IgD-negative memory B cell (primary cell): ENCODE data around the gene C4A. TPM values are rescaled to one million over a fixed set of nuclear protein-coding genes. Genes with fewer than 3 reads are reported as not detected.

Source experiments
- H3K27ac Mint-ChIP-seq, 3 donors: one replicate each; pipeline ENCODE4 v1.8.0; 2020 to 2022; ENCODE audit warnings: mild to moderate bottlenecking in 3 of 3, mixed read lengths in 3 of 3, moderate library complexity in 1 of 3
- H3K27me3 Mint-ChIP-seq: one replicate; pipeline ENCODE4 v1.8.0; 2021; ENCODE audit warnings: mixed read lengths
- H3K36me3 Mint-ChIP-seq: one replicate; pipeline ENCODE4 v1.8.0; 2020; ENCODE audit warnings: mild to moderate bottlenecking, mixed read lengths
- H3K4me1 Mint-ChIP-seq, 3 donors: one replicate each; pipeline ENCODE4 v1.8.0; 2020 to 2022; ENCODE audit warnings: mixed read lengths in 3 of 3, mild to moderate bottlenecking in 1 of 3
- H3K4me3 Mint-ChIP-seq, 4 donors: one replicate each; pipeline ENCODE4 v1.8.0; 2020 to 2022; ENCODE audit warnings: mild to moderate bottlenecking in 4 of 4, mixed read lengths in 4 of 4, moderate library complexity in 3 of 4
- H3K9me3 Mint-ChIP-seq, 3 donors: one replicate each; pipeline ENCODE4 v1.8.0; 2020 to 2021; ENCODE audit warnings: mixed read lengths in 3 of 3, mild to moderate bottlenecking in 1 of 3
- polyA plus RNA-seq: library from polyadenylated mRNA; unstranded; fragments of 300-500 nt; fragmentation: Illumina TruSeq; gene quantifications from one replicate; pipeline ENCODE4 v1.2.3, GENCODE V29; 2021

The C4A gene
- polyA plus RNA-seq, 1 donor from 2014 or later: 0.23 TPM

GRCh38 chr6:31952140-31952805, 29.6 kb upstream of the C4A start:
- no peaks in the 10 kb centered on the region for H3K9me3 Mint-ChIP-seq
- H3K36me3 Mint-ChIP-seq: peaks cover 4% of the 10 kb centered on the region
- H3K4me1 Mint-ChIP-seq: peaks cover 0 to 2% (median 0%) of the 10 kb centered on the region in 3 donors
- no peaks in the 10 kb centered on the region for H3K27me3 Mint-ChIP-seq
- H3K4me3 Mint-ChIP-seq: no peak overlapping the region
- peak overlapping the region in 1 of 3 donors; percentile 29 for H3K27ac Mint-ChIP-seq

GRCh38 chr6:31952890-31953289, 29.0 kb upstream of the C4A start:
- Mint-ChIP-seq H3K4me1 (peaks cover 4 to 7% (median 4%) of the 10 kb centered on the region in 3 donors), H3K9me3 (no peaks in the 10 kb centered on the region), H3K4me3 (no peak overlapping the region), H3K27ac (peak overlapping the region in 1 of 3 donors; percentile 29), H3K27me3 (no peaks in the 10 kb centered on the region), H3K36me3 (peaks cover 4% of the 10 kb centered on the region)

- Mint-ChIP-seq H3K4me3 (peak overlapping the region in 1 of 4 donors; percentile 9), H3K4me1 (peaks cover 12 to 18% (median 15%) of the 10 kb centered on the region in 3 donors), H3K36me3 (peaks cover 4% of the 10 kb centered on the region), H3K9me3 (no peaks in the 10 kb centered on the region), H3K27me3 (no peaks in the 10 kb centered on the region), H3K27ac (peak overlapping the region in 1 of 3 donors; percentile 25)
These were observed 27.3 kb upstream of the C4A start for GRCh38 chr6:31954511-31954910.

GRCh38 chr6:31956796-31957195, 25.1 kb upstream of the C4A start:
- no peaks in the 10 kb centered on the region for H3K9me3 Mint-ChIP-seq
- peak overlapping the region in 1 of 3 donors; percentile 97 for H3K27ac Mint-ChIP-seq
- peaks cover 6% of the 10 kb centered on the region for H3K36me3 Mint-ChIP-seq
- no peaks in the 10 kb centered on the region for H3K27me3 Mint-ChIP-seq
- peak overlapping the region in 1 of 4 donors; percentile 95 for H3K4me3 Mint-ChIP-seq
- H3K4me1 Mint-ChIP-seq: peaks cover 12 to 19% (median 18%) of the 10 kb centered on the region in 3 donors

GRCh38 chr6:31958412-31958740, 23.5 kb upstream of the C4A start:
- Mint-ChIP-seq H3K27me3 (no peaks in the 10 kb centered on the region), H3K4me1 (peaks cover 13 to 22% (median 18%) of the 10 kb centered on the region in 3 donors), H3K36me3 (peaks cover 6% of the 10 kb centered on the region), H3K4me3 (peak overlapping the region; percentile 92 to 98 (median 95)), H3K27ac (peak overlapping the region; percentile 95 to 97 (median 97)), H3K9me3 (no peaks in the 10 kb centered on the region)

- no peaks in the 10 kb centered on the region for H3K9me3 Mint-ChIP-seq
- peaks cover 6% of the 10 kb centered on the region for H3K36me3 Mint-ChIP-seq
- peak within 1 kb of the TSS; percentile 95 to 97 (median 97) for H3K27ac Mint-ChIP-seq
- no peaks in the 10 kb centered on the region for H3K27me3 Mint-ChIP-seq
- peak within 1 kb of the TSS; percentile 92 to 98 (median 95) for H3K4me3 Mint-ChIP-seq
- peaks cover 13 to 22% (median 18%) of the 10 kb centered on the region in 3 donors for H3K4me1 Mint-ChIP-seq
These were observed 22.8 kb upstream of the C4A start, which contains the start of the genes NELFE and SKIC2 for GRCh38 chr6:31958741-31959739. Gene NELFE, minus strand, starts transcription at chr6:31958971. Its CDS starts 525 bp downstream, at chr6:31958446. Gene SKIC2, plus strand, starts transcription at chr6:31959175. Its CDS starts 18 bp downstream, at chr6:31959193.

- Mint-ChIP-seq H3K9me3 (no peaks in the 10 kb centered on the region), H3K4me1 (peaks cover 13 to 22% (median 18%) of the 10 kb centered on the region in 3 donors), H3K27ac (peak overlapping the region in 1 of 3 donors; percentile 72), H3K27me3 (no peaks in the 10 kb centered on the region), H3K36me3 (peaks cover 6% of the 10 kb centered on the region), H3K4me3 (peak overlapping the region in 1 of 4 donors; percentile 43)
These were observed 20.2 kb upstream of the C4A start for GRCh38 chr6:31961616-31962015.

GRCh38 chr6:31963921-31964320, 17.9 kb upstream of the C4A start:
- Mint-ChIP-seq H3K4me3 (peak overlapping the region in 1 of 4 donors; percentile 23), H3K27me3 (no peaks in the 10 kb centered on the region), H3K4me1 (peaks cover 5 to 11% (median 6%) of the 10 kb centered on the region in 3 donors), H3K36me3 (peaks cover 7% of the 10 kb centered on the region), H3K9me3 (no peaks in the 10 kb centered on the region), H3K27ac (no peak overlapping the region)

GRCh38 chr6:31965700-31966099, 16.2 kb upstream of the C4A start:
- H3K27me3 Mint-ChIP-seq: no peaks in the 10 kb centered on the region
- H3K4me1 Mint-ChIP-seq: peaks cover 0 to 9% (median 8%) of the 10 kb centered on the region in 3 donors
- peak overlapping the region in 1 of 3 donors; percentile 19 for H3K27ac Mint-ChIP-seq
- H3K4me3 Mint-ChIP-seq: peak overlapping the region in 1 of 4 donors; percentile 0
- peaks cover 12% of the 10 kb centered on the region for H3K36me3 Mint-ChIP-seq
- H3K9me3 Mint-ChIP-seq: no peaks in the 10 kb centered on the region

GRCh38 chr6:31966506-31966905, 15.4 kb upstream of the C4A start:
- no peaks in the 10 kb centered on the region for H3K9me3 Mint-ChIP-seq
- H3K36me3 Mint-ChIP-seq: peaks cover 12% of the 10 kb centered on the region
- peaks cover 0 to 9% (median 8%) of the 10 kb centered on the region in 3 donors for H3K4me1 Mint-ChIP-seq
- peak overlapping the region in 1 of 3 donors; percentile 39 for H3K27ac Mint-ChIP-seq
- no peak overlapping the region for H3K4me3 Mint-ChIP-seq
- no peaks in the 10 kb centered on the region for H3K27me3 Mint-ChIP-seq

- Mint-ChIP-seq H3K9me3 (no peaks in the 10 kb centered on the region), H3K27ac (peak overlapping the region in 2 of 3 donors; percentile 48 to 84), H3K4me3 (peak overlapping the region in 1 of 4 donors; percentile 24), H3K27me3 (peaks cover 2% of the 10 kb centered on the region), H3K36me3 (peaks cover 9% of the 10 kb centered on the region), H3K4me1 (peaks cover 0 to 9% (median 7%) of the 10 kb centered on the region in 3 donors)
These were observed 14.6 kb upstream of the C4A start for GRCh38 chr6:31966997-31967925.

GRCh38 chr6:31967926-31968320, 13.9 kb upstream of the C4A start:
- peaks cover 0 to 14% (median 10%) of the 10 kb centered on the region in 3 donors for H3K4me1 Mint-ChIP-seq
- no peaks in the 10 kb centered on the region for H3K9me3 Mint-ChIP-seq
- H3K27me3 Mint-ChIP-seq: peaks cover 2% of the 10 kb centered on the region
- H3K27ac Mint-ChIP-seq: peak overlapping the region in 2 of 3 donors; percentile 48 to 84
- peaks cover 9% of the 10 kb centered on the region for H3K36me3 Mint-ChIP-seq
- H3K4me3 Mint-ChIP-seq: peak overlapping the region in 1 of 4 donors; percentile 24

- H3K36me3 Mint-ChIP-seq: peaks cover 9% of the 10 kb centered on the region
- peak overlapping the region in 1 of 4 donors; percentile 98 for H3K4me3 Mint-ChIP-seq
- H3K27ac Mint-ChIP-seq: peak overlapping the region in 1 of 3 donors; percentile 100
- H3K4me1 Mint-ChIP-seq: peaks cover 0 to 18% (median 14%) of the 10 kb centered on the region in 3 donors
- H3K27me3 Mint-ChIP-seq: peaks cover 2% of the 10 kb centered on the region
- no peaks in the 10 kb centered on the region for H3K9me3 Mint-ChIP-seq
These were observed 13.5 kb upstream of the C4A start for GRCh38 chr6:31968326-31968725.
